Memory B cell (primary cell): ENCODE data around the gene DDIT4.
"Not testable (repeated sequence)": the region's sequence is repeated elsewhere in the genome, so short reads cannot be mapped to it uniquely, and the experiment has no call there.

Experiments
- ATAC-seq: fragments of 150-1000 bp; cut with Tn5 transposase; 2 replicates; pipeline ENCODE4 v1.10.0; 2021; ENCODE audit warnings: low read depth, mild to moderate bottlenecking, moderate library complexity
- DNase-seq, 2 donors: peaks; one replicate each; pipeline ENCODE4 v3.0.0; 2022; ENCODE audit warnings: low spot score in 2 of 2
- H3K27ac Mint-ChIP-seq: one replicate; pipeline ENCODE4 v1.8.0; 2022; ENCODE audit warnings: mild to moderate bottlenecking, moderate library complexity, mixed read lengths
- H3K27me3 Mint-ChIP-seq: one replicate; pipeline ENCODE4 v1.8.0; 2022; ENCODE audit warnings: mixed read lengths
- H3K36me3 Mint-ChIP-seq: one replicate; pipeline ENCODE4 v1.8.0; 2022; ENCODE audit warnings: mild to moderate bottlenecking, mixed read lengths
- H3K4me1 Mint-ChIP-seq: one replicate; pipeline ENCODE4 v1.8.0; 2022; ENCODE audit warnings: mixed read lengths
- H3K4me3 Mint-ChIP-seq: one replicate; pipeline ENCODE4 v1.8.0; 2022; ENCODE audit warnings: mild to moderate bottlenecking, moderate library complexity, mixed read lengths
- H3K9me3 Mint-ChIP-seq: one replicate; pipeline ENCODE4 v1.8.0; 2022; ENCODE audit warnings: mixed read lengths

Gene DDIT4

GRCh38 chr10:72273410-72274212, at the start of gene DDIT4:
DDIT4 (plus strand) TSS chr10:72273924; CDS start chr10:72274217, 293 bp downstream.
- H3K4me3 Mint-ChIP-seq: peak within 1 kb of the TSS; percentile 99
- peak; percentile 94 to 96 for DNase-seq
- H3K27ac Mint-ChIP-seq: peak within 1 kb of the TSS; percentile 92
- H3K27me3 Mint-ChIP-seq: no peaks in the 10 kb centered on the region
- H3K9me3 Mint-ChIP-seq: no peaks in the 10 kb centered on the region
- H3K36me3 Mint-ChIP-seq: peaks cover 12% of the 10 kb centered on the region
- H3K4me1 Mint-ChIP-seq: peaks cover 31% of the 10 kb centered on the region
- ATAC-seq: peak; percentile 91

- not testable (repeated sequence) for H3K36me3 Mint-ChIP-seq, H3K4me3 Mint-ChIP-seq, DNase-seq
Measured at GRCh38 chr10:72224191-72224590, 49.5 kb upstream of the DDIT4 start.

GRCh38 chr10:72226418-72227027, 47.2 kb upstream of the DDIT4 start:
- DNase-seq: no peak
- no peaks in the 10 kb centered on the region for H3K27me3 Mint-ChIP-seq
- H3K4me3 Mint-ChIP-seq: no peak overlapping the region
- peaks cover 28% of the 10 kb centered on the region for H3K4me1 Mint-ChIP-seq
- peak overlapping the region; percentile 70 for H3K27ac Mint-ChIP-seq
- H3K9me3 Mint-ChIP-seq: no peaks in the 10 kb centered on the region
- peaks cover 6% of the 10 kb centered on the region for H3K36me3 Mint-ChIP-seq
- ATAC-seq: no peak

More at GRCh38 chr10:72224191-72224590, 49.5 kb upstream of the DDIT4 start:
- ATAC-seq, H3K27me3 Mint-ChIP-seq, H3K9me3 Mint-ChIP-seq: not testable (repeated sequence)
- Mint-ChIP-seq H3K27ac (peak overlapping the region; percentile 77), H3K4me1 (peaks cover 26% of the 10 kb centered on the region)

GRCh38 chr10:72227826-72228225, 45.9 kb upstream of the DDIT4 start:
- Mint-ChIP-seq H3K27ac (peak overlapping the region; percentile 63), H3K27me3 (no peaks in the 10 kb centered on the region), H3K36me3 (peaks cover 6% of the 10 kb centered on the region), H3K4me3 (no peak overlapping the region), H3K9me3 (no peaks in the 10 kb centered on the region), H3K4me1 (peaks cover 25% of the 10 kb centered on the region)
- DNase-seq (no peak), ATAC-seq (no peak)

- Mint-ChIP-seq H3K27ac (no peak overlapping the region), H3K36me3 (peaks cover 6% of the 10 kb centered on the region), H3K27me3 (no peaks in the 10 kb centered on the region), H3K4me1 (peaks cover 24% of the 10 kb centered on the region), H3K4me3 (no peak overlapping the region), H3K9me3 (no peaks in the 10 kb centered on the region)
- ATAC-seq (no peak), DNase-seq (no peak)
Measured at GRCh38 chr10:72228318-72228751, 45.4 kb upstream of the DDIT4 start.

GRCh38 chr10:72229261-72230251, 44.2 kb upstream of the DDIT4 start:
- DNase-seq: no peak
- no peak overlapping the region for H3K4me3 Mint-ChIP-seq
- no peaks in the 10 kb centered on the region for H3K9me3 Mint-ChIP-seq
- peak overlapping the region; percentile 46 for H3K27ac Mint-ChIP-seq
- H3K4me1 Mint-ChIP-seq: peaks cover 17% of the 10 kb centered on the region
- no peak for ATAC-seq
- H3K36me3 Mint-ChIP-seq: peaks cover 5% of the 10 kb centered on the region
- no peaks in the 10 kb centered on the region for H3K27me3 Mint-ChIP-seq

- H3K27me3 Mint-ChIP-seq: no peaks in the 10 kb centered on the region
- H3K4me3 Mint-ChIP-seq: no peak overlapping the region
- peaks cover 17% of the 10 kb centered on the region for H3K4me1 Mint-ChIP-seq
- peaks cover 13% of the 10 kb centered on the region for H3K36me3 Mint-ChIP-seq
- no peak overlapping the region for H3K27ac Mint-ChIP-seq
- no peaks in the 10 kb centered on the region for H3K9me3 Mint-ChIP-seq
- no peak for ATAC-seq
- no peak for DNase-seq
Measured at GRCh38 chr10:72233621-72234020, 40.1 kb upstream of the DDIT4 start.

GRCh38 chr10:72234560-72235095, 39.1 kb upstream of the DDIT4 start:
- ATAC-seq: no peak
- H3K27me3 Mint-ChIP-seq: no peaks in the 10 kb centered on the region
- no peak overlapping the region for H3K27ac Mint-ChIP-seq
- peaks cover 13% of the 10 kb centered on the region for H3K4me1 Mint-ChIP-seq
- DNase-seq: no peak
- no peaks in the 10 kb centered on the region for H3K9me3 Mint-ChIP-seq
- H3K4me3 Mint-ChIP-seq: no peak overlapping the region
- peaks cover 13% of the 10 kb centered on the region for H3K36me3 Mint-ChIP-seq

- Mint-ChIP-seq H3K4me1 (peaks cover 12% of the 10 kb centered on the region), H3K27me3 (no peaks in the 10 kb centered on the region), H3K4me3 (no peak overlapping the region), H3K36me3 (peaks cover 11% of the 10 kb centered on the region), H3K27ac (no peak overlapping the region), H3K9me3 (no peaks in the 10 kb centered on the region)
- DNase-seq: no peak
- ATAC-seq: no peak
Measured at GRCh38 chr10:72235544-72236279, 38.0 kb upstream of the DDIT4 start.

GRCh38 chr10:72238392-72239175, 35.1 kb upstream of the DDIT4 start:
- no peak for ATAC-seq
- Mint-ChIP-seq H3K27ac (no peak overlapping the region), H3K9me3 (no peaks in the 10 kb centered on the region), H3K36me3 (peaks cover 8% of the 10 kb centered on the region), H3K4me3 (no peak overlapping the region), H3K27me3 (no peaks in the 10 kb centered on the region), H3K4me1 (peaks cover 26% of the 10 kb centered on the region)
- DNase-seq: no peak

GRCh38 chr10:72239409-72239808, 34.3 kb upstream of the DDIT4 start:
- DNase-seq (no peak), ATAC-seq (no peak)
- H3K27me3 Mint-ChIP-seq: no peaks in the 10 kb centered on the region
- H3K36me3 Mint-ChIP-seq: peaks cover 8% of the 10 kb centered on the region
- H3K4me3 Mint-ChIP-seq: no peak overlapping the region
- no peak overlapping the region for H3K27ac Mint-ChIP-seq
- no peaks in the 10 kb centered on the region for H3K9me3 Mint-ChIP-seq
- peaks cover 32% of the 10 kb centered on the region for H3K4me1 Mint-ChIP-seq

GRCh38 chr10:72240371-72240770, 33.4 kb upstream of the DDIT4 start:
- H3K36me3 Mint-ChIP-seq: peaks cover 8% of the 10 kb centered on the region
- peaks cover 36% of the 10 kb centered on the region for H3K4me1 Mint-ChIP-seq

More at GRCh38 chr10:72240371-72240770, 33.4 kb upstream of the DDIT4 start:
- DNase-seq: no peak
- Mint-ChIP-seq H3K27ac (no peak overlapping the region), H3K4me3 (no peak overlapping the region), H3K9me3 (no peaks in the 10 kb centered on the region), H3K27me3 (no peaks in the 10 kb centered on the region)
- no peak for ATAC-seq
